GM21723 (cell line): ENCODE results near the gene PTPRCAP.
"Not testable (repeated sequence)": the region's sequence is repeated elsewhere in the genome, so short reads cannot be mapped to it uniquely, and the experiment has no call there.

Source experiments
- ATAC-seq: cut with Tn5 transposase; IDR thresholded peaks from one replicate; pipeline ENCODE4 v1.9.1; 2021; ENCODE audit warnings: mild to moderate bottlenecking, moderate library complexity; ENCODE audit not compliant: unreplicated experiment

Gene PTPRCAP, protein sequence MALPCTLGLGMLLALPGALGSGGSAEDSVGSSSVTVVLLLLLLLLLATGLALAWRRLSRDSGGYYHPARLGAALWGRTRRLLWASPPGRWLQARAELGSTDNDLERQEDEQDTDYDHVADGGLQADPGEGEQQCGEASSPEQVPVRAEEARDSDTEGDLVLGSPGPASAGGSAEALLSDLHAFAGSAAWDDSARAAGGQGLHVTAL

DNA sequence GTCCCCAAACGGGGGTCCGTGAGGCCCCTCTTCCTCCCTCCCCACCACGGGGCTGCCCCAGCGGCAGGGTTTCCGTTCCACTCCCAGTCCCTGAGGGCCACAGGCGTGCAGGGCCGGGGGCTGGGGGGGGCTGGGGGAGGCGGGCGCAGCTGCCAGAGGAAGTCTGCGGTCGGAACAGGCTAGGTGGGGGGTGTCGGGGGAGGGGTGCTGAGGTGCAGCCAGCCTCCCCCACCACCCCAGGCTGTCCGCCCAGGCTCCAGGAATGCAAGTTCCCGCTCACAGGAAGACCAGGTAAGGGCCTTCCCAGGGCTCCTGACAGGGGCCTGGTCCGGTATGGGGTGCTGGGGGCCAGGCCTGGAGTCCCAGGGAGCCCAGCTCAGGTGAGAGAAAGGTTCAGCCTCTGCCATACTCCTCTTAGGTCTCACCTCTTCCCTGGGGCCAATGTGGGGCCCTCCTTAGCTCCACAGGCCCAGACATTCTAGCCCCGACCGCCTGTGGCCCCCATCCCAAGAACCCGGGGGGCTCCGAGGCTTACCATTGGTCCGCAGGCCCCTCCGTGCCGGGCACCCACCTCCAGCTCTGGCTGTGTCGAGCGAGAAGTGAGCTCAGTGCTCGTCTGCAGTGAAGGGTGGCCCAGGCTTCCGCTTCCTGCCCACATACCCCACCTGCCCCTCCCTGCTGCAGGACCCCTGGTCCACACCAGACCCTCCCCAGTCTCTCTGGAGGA is at the start of gene PTPRCAP:
Gene PTPRCAP, minus strand, starts transcription at position 601 of the 727 bp plus-strand sequence. Its CDS starts 63 bp downstream, at position 538.
- no peak for ATAC-seq

DNA sequence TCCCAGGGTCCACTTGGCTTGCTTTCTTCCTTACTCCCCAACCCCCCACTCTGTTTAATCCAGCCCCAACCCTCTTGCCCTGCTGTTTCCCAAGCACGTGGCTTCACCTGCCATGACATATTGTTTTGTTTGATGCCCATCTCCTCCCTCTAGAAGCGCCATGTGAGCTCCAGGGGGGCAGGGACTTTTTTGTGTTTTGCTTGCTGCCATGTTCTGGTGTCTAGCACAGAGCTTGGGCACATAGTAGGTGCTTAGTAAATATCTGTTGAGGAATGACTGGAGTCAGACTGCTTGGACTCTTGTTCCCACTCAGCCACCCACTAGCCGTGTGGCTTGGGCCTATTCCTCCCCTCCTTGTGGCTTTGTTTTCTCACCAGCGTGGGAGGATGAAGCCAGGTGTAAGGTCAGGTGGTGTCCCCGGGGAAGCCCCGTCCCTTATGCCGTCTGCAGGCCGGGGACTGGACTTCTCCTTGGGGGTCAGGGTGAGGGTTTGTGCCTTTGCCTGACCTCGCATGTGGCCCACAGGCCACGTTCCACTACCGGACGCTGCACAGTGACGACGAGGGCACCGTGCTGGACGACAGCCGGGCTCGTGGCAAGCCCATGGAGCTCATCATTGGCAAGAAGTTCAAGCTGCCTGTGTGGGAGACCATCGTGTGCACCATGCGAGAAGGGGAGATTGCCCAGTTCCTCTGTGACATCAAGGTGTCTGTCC is 49.2 kb upstream of the PTPRCAP start:
- ATAC-seq: no peak

- ATAC-seq: not testable (repeated sequence)
Measured at GRCh38 chr11:67485873-67486361, 48.4 kb upstream of the PTPRCAP start.

GRCh38 chr11:67484847-67485311 is 47.4 kb upstream of the PTPRCAP start:
- no peak for ATAC-seq

DNA sequence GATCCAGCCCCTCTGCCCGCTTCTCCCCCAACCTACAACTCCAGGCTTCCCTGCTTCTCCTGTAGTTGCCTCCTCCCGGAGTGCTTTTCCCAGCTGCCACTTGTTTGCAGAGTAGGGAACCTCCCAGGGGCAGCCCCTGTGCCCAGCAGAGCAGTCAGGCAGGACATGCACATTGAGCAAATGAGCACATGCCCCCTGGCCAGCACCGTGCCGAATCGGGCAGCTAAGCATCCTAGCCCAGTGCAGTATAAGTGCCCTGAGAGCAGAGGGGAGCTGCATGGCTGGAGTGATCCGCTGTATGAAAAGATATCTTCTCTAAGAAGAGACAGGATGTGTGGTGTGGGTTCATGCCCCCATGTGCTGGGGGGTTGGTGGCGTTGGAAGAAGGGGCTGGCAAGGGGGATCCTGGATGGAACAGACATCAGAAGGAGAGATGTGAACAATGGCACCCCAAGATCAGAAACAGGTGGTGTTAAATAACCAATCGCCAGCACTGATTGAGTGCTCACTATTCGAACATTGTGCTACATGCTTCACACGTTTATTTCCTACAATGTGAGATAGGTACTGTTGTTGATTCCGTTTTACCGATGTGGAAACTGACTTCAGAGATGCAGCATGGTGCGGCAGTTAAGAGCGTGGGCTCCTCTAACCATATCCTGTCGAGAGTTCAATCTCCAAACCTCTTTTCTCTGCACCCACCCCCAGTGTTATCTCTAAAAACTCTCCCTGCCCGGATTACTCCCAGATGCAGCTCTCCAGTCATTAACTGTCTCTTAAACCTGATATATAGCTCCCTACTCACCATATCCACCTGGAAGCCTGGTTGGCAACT is 46.6 kb upstream of the PTPRCAP start:
- ATAC-seq: no peak

GRCh38 chr11:67482827-67483798 is 45.6 kb upstream of the PTPRCAP start, which contains the start of gene AIP:
TSS of gene AIP (plus strand) at chr11:67483026. CDS start at chr11:67483159, 133 bp downstream.
- peak; percentile 54 for ATAC-seq

DNA sequence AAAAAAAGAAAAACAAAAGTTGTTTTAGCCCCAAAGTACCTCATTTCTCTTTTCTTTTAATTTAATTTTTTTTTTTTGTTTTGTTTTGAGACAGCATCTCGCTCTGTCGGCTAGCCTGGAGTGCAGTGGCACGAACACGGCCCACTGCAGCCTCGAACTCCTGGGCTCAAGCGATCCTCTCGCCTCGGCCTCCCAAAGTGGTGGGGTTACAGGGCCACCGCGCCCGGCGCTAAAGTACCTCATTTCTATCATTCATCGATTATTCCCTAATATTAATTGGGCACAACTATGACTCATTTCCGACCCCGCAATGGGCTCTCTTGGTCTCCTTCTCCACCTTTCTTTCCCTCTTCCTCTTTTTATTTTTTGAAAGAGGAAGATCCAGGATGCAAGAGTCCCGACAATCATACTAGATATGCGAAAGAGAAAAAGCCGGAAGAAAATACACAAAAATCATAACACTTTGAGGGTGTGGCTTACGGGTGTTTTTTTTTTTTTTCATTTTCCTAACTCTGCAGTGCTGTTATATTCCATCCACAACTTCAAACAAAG is 44.9 kb upstream of the PTPRCAP start:
- peak; percentile 0 for ATAC-seq

DNA sequence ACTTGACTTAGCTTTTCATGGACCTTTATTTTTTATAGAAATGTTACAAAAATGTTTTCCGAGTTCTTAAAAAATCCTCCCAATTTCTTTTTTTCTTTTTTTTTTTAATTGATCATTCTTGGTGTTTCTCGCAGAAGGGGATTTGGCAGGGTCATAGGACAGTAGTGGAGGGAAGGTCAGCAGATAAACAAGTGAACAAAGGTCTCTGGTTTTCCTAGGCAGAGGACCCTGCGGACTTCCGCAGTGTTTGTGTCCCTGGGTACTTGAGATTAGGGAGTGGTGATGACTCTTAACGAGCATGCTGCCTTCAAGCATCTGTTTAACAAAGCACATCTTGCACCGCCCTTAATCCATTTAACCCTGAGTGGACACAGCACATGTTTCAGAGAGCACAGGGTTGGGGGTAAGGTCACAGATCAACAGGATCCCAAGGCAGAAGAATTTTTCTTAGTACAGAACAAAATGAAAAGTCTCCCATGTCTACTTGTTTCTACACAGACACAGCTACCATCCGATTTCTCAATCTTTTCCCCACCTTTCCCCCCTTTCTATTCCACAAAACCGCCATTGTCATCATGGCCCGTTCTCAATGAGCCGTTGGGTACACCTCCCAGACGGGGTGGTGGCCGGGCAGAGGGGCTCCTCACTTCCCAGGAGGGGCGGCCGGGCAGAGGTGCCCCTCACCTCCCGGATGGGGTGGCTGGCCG is 40.0 kb upstream of the PTPRCAP start:
- ATAC-seq: not testable (repeated sequence)

GRCh38 chr11:67476692-67477091 is 39.2 kb upstream of the PTPRCAP start:
- ATAC-seq: not testable (repeated sequence)

- no peak for ATAC-seq
Measured at GRCh38 chr11:67472882-67473281, 35.4 kb upstream of the PTPRCAP start.

GRCh38 chr11:67470337-67471002 is 33.0 kb upstream of the PTPRCAP start:
- no peak for ATAC-seq

DNA sequence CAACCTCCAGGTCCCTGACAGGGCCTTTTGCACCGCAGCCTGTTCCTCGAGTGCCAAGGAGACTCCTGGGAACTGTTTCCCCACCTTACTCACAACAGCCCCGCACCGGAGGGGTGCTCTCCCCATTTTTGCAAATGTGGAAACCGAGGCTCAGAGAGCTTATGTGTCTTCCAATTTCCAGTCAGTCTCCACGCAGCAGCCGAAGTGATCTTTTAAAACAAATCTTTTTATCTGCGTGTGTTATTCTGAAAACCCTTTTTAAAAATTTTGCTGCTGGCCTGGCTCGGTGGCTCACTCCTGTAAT is 32.0 kb upstream of the PTPRCAP start:
- ATAC-seq: no peak

DNA sequence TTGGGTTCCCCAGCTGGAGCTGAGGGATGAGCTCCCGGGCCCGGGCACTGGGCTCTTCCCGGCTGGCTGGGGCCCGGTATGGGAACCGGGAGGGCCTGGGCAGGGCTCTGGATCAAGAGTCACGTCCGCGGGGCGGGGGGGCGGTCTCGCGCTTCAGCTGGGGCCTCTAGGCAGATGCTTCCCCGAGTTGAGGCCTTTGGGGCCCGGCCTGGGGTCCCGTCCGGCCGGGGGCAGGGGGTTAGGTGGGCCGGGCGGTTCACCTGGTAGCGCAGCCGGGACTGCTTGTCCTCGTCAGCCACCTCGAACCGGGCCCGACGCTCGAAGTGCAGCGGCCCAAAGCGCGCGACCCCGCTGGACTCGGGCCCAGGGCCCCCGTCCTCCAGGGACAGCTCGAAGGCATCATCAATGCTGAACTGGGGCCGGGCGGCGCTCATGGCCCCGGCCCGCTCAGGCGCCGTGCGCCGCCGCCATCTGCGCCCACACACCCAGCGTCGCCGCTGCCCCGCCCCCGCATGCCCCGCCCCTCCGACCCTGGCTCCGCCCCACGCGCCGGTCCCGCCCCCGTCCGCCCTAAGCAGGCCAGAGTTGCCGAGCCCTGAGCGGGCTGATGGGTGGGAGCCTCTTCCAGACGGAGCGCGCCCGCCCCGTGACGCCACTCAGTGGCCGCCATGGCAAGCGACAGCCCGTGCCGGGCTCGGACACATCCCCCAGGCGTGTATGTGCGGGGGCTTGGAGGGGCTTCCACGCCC is 31.5 kb upstream of the PTPRCAP start, which contains the start of gene TMEM134:
Gene TMEM134, minus strand, starts transcription at position 493 of the 749 bp plus-strand sequence. Its CDS starts 59 bp downstream, at position 434.
- ATAC-seq: peak; percentile 69

GRCh38 chr11:67468456-67468758 is 30.9 kb upstream of the PTPRCAP start:
- ATAC-seq: no peak

DNA sequence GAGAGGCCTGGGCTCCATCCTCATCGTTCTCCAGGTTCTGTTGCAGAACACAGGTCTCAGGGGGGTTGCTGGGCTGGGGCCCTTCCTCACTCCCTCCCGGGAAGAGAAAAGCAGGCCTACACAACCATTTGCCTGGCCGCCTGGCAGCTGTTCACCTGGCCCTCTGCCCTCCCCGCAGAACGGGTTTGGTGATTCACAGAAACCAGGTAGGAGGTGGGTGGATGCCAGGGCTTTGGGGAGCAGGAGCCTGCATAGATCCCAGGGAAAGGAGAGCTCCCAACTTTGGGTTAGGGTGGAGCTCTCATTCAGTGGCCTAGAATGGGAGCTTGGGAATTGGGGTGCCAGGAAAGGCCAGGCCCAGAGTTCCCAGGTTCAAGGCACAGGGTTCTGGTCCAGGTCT is 30.6 kb upstream of the PTPRCAP start:
- no peak for ATAC-seq

GRCh38 chr11:67466962-67467771 is 29.7 kb upstream of the PTPRCAP start:
- ATAC-seq: no peak

DNA sequence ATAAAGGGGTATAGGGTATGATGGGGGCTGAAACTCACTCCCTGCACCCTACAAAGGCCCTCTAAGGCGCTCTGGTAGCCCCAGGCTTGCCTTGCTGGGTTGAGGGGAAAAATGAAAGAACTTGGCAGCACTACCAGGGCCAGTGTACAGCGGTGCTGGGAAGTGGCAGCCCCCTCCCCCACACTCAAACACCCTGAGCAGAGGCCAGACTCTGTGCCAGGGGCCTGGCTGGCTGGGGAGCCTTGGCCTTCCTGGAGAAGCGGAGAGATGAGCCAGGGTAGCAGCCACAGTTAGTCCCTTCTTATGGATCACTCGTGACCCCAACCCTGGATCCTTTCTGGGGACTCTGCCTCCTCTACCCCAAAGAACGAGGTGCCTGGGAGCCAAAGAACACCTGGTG is 28.9 kb upstream of the PTPRCAP start:
- ATAC-seq: no peak
